HPDE6-E6E7 (cell line): ENCODE data around the gene TMEM151B.

Experiments
- DNase-seq: peaks from one replicate; pipeline ENCODE4 v3.0.0; 2011; ENCODE audit warnings: missing footprints; ENCODE audit errors: extremely low spot score

Gene TMEM151B

DNA sequence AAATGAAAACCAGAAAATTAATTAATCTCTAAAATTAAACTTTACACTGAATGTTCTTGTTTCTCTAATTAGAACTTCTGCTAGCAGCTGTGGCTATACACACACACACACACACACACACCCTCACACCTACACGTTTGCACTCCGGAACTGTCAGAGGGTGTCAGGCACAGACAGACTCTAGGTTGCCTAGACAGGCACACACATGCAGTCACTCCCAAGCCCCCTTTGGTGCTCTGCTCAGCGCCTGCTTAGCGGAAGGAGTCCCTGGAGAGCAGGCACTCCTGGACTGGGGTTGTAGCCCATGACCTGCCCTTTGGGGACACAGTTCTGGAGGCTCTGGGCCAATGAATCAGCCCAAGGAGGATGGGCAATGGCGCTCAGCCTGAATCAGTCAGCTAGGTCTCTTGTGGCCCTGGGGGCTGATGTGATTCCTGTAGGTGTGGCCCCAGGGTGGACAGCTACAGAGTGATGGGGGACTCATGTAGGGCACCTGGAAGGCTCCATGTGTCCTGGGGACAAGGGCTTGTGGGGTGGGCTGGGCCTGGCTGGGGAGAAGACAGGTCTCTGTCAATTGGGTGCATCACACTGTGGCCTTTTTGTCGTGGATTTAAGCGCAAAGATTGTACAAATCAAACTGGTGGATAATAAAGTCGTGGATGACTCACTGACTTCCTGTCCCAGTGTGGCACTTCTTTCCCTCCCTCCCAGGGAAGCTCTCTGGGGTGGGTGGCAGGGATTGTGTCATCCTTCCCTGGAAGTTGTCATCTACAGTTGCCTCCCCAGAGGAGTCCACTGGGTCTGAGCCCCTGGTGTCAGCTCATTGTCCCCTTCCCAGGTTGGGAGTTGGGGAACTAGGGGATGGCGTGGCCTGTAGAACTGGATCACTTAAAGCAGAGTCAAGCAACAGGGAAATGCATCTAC lies 8.8 kb downstream of the TMEM151B start:
- no peak for DNase-seq

DNA sequence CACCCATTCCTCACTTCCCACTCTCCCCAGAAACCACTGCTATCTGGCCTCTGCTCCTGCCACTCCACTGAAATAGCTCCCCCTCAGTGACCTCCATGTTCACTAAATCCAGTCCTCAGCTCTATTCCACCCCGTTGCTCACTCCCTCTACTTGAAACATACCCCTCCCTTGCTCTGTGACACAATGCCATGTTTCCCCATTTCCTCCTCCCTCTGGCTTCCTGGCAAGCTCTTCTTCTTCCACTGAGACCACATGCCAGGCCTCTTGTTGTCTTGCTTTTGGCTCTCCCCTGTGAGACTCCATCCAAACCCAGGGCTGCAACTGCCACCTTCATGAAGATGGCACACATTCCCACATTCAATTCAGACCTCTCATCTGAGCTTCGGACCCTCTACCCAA lies 13.9 kb downstream of the TMEM151B start:
- DNase-seq = no peak

DNA sequence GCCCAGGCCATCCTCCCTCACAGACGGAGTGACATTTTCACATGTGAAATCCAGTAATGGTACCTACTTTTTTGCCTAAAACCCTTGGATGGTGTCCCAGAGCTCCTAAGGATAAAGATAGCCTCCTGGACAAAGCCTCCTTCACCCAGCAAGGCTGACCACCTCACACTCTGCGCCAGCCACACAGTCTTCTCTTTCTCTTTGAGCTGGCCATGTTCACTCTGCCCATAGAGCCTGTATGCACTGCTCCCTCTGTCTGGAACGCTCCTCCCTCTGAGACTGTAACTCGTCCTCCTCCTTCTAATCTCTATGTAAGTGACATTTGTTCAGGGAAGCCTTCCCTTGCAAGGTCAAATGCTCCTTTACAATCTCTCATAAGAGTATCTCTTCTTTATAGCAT lies 14.6 kb downstream of the TMEM151B start:
- no peak for DNase-seq

GRCh38 chr6:44285552-44286284 lies 15.5 kb downstream of the TMEM151B start:
- no peak for DNase-seq

DNA sequence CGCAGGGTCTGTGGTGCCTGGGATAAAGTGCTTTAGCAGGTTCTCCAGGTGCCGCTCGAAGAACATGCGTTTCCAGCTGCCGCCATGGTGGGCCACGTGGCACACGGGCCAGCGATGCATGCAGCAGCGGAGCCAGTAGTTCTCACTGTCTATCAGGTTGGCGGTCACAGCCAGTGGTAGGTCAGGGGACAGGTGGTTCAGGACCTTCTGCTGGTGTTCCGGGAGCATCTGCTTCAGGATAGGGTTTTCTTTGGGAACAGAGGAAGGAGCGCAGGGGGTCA lies 16.0 kb downstream of the TMEM151B start:
- DNase-seq = no peak

GRCh38 chr6:44286747-44287146 lies 16.5 kb downstream of the TMEM151B start:
- no peak for DNase-seq

- DNase-seq = no peak
Observed at GRCh38 chr6:44289726-44290260, 19.5 kb downstream of the TMEM151B start.

- DNase-seq = no peak
Observed at GRCh38 chr6:44291841-44292240, 21.6 kb downstream of the TMEM151B start.

GRCh38 chr6:44292661-44293365 lies 22.6 kb downstream of the TMEM151B start:
- DNase-seq = no peak

GRCh38 chr6:44294832-44295791 lies 24.9 kb downstream of the TMEM151B start:
- DNase-seq = no peak

GRCh38 chr6:44297063-44298038 lies 27.1 kb downstream of the TMEM151B start:
- peak; percentile 28 for DNase-seq

GRCh38 chr6:44298055-44298803 lies 28.0 kb downstream of the TMEM151B start:
- DNase-seq = no peak

DNA sequence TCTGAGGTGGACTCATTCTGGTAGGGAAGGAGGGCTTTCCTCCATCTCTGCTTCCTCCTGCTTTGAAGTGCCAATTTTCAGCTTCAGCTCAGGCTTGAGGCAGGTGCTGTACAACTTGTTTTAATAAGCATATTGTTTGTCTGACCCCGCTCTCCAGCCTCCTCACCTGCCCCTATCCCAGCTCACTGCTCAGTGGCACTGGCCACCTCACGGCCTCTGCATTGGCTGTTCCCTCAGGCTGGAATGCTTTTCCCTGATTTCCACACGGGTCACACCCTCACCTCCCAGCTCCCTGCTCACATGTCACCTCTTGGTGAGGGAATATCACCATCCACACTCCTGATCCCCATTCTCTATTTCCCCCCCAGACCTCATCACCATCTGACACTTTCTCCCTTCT lies 28.6 kb downstream of the TMEM151B start:
- no peak for DNase-seq

DNA sequence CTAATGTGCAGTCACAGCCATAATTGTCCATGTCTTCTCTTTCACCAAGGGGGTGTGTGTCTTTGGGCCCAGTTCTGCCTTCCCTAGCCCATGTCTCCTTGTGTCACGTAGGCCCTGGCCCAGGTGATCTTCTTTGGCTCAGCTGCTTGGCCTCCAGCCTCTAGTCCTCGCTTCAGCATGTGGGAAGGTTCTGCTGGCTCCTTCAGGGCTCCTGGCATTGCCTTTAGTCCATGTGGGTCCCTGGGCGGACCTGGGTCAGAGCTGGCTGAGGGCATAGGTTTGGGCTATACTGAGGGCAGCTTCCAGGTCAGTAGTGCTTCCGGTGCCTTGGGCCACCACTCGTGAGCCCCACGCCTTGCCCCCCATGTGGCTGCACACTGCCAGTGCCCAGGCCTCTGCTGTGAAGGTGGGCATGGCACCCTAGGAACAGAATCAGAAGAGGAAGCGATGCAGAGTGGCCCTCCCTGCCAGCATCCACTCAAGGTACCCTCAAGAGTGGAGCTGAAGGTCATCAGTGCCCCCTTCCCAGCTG lies 30.1 kb downstream of the TMEM151B start:
- no peak for DNase-seq

- no peak for DNase-seq
Observed at GRCh38 chr6:44301106-44301505, 30.9 kb downstream of the TMEM151B start.

GRCh38 chr6:44301782-44302564 lies 31.7 kb downstream of the TMEM151B start:
- DNase-seq = no peak

DNA sequence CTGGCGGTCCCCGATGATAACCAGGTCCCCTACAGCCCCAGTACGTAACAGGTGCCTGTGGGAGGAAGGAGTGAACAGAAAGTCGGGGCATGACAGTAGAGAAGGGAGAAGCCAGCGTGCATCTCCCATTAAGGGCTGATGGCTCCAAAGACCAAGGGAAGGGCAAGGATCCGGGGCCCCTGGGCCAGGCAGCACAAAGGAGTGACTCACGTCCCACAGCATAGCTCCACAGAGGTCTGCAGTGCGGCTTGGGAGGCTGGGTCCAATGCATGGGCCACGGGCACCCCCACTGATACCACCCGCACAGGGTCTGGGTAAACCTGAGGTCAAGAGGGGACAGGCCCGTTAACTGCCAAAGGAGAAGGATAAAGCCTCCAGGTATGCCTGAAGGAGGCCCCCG lies 32.6 kb downstream of the TMEM151B start:
- DNase-seq = no peak

DNA sequence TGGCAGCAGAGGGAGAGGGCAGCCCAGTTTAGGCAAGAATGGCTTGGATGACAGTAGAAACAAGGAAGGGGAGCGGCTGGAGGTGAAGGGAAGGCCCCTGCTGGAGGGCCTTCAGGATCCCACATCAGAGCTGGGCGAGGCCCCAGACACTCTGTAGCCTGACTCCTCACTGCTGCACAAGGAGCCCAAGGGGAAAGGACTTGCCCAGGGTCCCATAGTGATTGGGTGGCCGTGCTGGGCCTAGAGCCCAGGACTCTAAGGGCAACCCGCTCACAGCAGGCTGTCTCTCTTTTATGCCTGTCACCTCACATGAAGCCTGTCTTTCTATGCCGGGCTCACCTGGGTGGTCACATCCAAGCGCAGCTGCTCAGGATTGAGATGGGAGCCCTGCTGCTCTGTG lies 33.6 kb downstream of the TMEM151B start:
- no peak for DNase-seq
